Kidney (tissue), 14 donors: Measurements from ENCODE around the gene CACNG8. TPM values are rescaled to one million over a fixed set of nuclear protein-coding genes. Genes with fewer than 3 reads are reported as not detected.

Source experiments
- DNase-seq, 5 donors: peaks; one replicate each; pipeline ENCODE4 v3.0.0-alpha.2; 2013 to 2020
- FAIRE-seq: peaks from 2 replicates; lab custom pipeline; 2012; peaks lifted over from hg19 to GRCh38; lab: Jason Lieb, UNC
- H3K27ac ChIP-seq, 2 donors: one replicate each; pipeline ENCODE4 v1.7.0; 2013; ENCODE audit warnings: low read depth in 2 of 2, low read length in 2 of 2, inconsistent platforms in 1 of 2
- H3K27me3 ChIP-seq: one replicate; pipeline ENCODE4 v1.7.1; 2013; ENCODE audit warnings: low read length, inconsistent platforms; ENCODE audit not compliant: control insufficient read depth, insufficient read depth
- H3K36me3 ChIP-seq, 3 donors: one replicate each; pipeline versions ENCODE4 v1.7.0 to v1.7.1; 2013; ENCODE audit warnings: low read length in 3 of 3, control low read depth in 1 of 3, inconsistent platforms in 1 of 3; ENCODE audit not compliant: insufficient read depth in 3 of 3, control insufficient read depth in 2 of 3
- H3K4me1 ChIP-seq, 3 donors: one replicate each; pipeline versions ENCODE4 v1.7.0 to v1.7.1; 2013; ENCODE audit warnings: low read length in 3 of 3, inconsistent platforms in 1 of 3, low read depth in 1 of 3; ENCODE audit not compliant: control insufficient read depth in 2 of 3, insufficient read depth in 2 of 3
- H3K4me3 ChIP-seq, 3 donors: one replicate each; pipeline versions ENCODE4 v1.7.0 to v1.8.1; 2013; ENCODE audit warnings: low read length in 3 of 3, control low read depth in 1 of 3, inconsistent platforms in 1 of 3
- H3K9ac ChIP-seq, 3 donors: one replicate each; pipeline versions ENCODE4 v1.7.0 to v1.7.1; 2013; ENCODE audit warnings: low read length in 3 of 3, control low read depth in 1 of 3, inconsistent platforms in 1 of 3
- H3K9me3 ChIP-seq, 3 donors: one replicate each; pipeline versions ENCODE4 v1.7.0 to v1.7.1; 2013; ENCODE audit warnings: low read length in 3 of 3, control low read depth in 1 of 3, inconsistent platforms in 1 of 3; ENCODE audit not compliant: control insufficient read depth in 2 of 3, insufficient read depth in 1 of 3
- CTCF ChIP-seq: IDR thresholded peaks from 3 replicates; pipeline ENCODE4 v1.5.1; 2012; ENCODE audit warnings: mild to moderate bottlenecking, moderate library complexity, borderline replicate concordance; ENCODE audit not compliant: insufficient read depth; ENCODE audit errors: extremely low read depth
- intact Hi-C: fragments of 100-400 bp; cut with DNase I; formaldehyde crosslinking; loops from one replicate; pipeline ENCODE4 v1.11.1; 2022
- polyA plus RNA-seq: library from polyadenylated mRNA; stranded (reverse); fragments of 350-450 nt; fragmentation: Illumina TruSeq; extraction: RNeasy Lipid Tissue Mini Kit (QIAGEN cat#74804); gene quantifications from one replicate; pipeline ENCODE4 v1.2.3, GENCODE V29; 2014; ENCODE audit warnings: low read depth, low replicate concordance; ENCODE audit not compliant: insufficient read depth
- total RNA-seq: library from RNA; stranded (reverse); fragmentation: NEBNext Ultra II Directional; extraction: Animal tissue kit (Norgen Biotek cat#: 25700); gene quantifications from one replicate; pipeline ENCODE4 v1.2.1, GENCODE V29; 2021
- donor health status: control.
- donor health status: control.
- donor health status: control.
- donor health status: control.
- donor health status: control.
- donor health status: DM: yes; HTN: yes; CAD: no.
- donor health status: Normal renal cell carcinoma (clear cell type).

CACNG8 gene
- total and polyA plus RNA-seq, 2 donors from 2014 or later, result 0.03 TPM; not detected in 1

GRCh38 chr19:53942001-53942786 is 20.5 kb upstream of the CACNG8 start:
- DNase-seq, result peak in 2 of 5 donors; percentile 13 to 14
- H3K27me3 ChIP-seq, result peaks cover 10% of the 10 kb centered on the region
- FAIRE-seq, result no peak

GRCh38 chr19:53944416-53944815 is 18.3 kb upstream of the CACNG8 start:
- DNase-seq (no peak), FAIRE-seq (no peak)
- Histone ChIP-seq H3K4me3 (no peak overlapping the region), H3K9me3 (no peaks in the 10 kb centered on the region), H3K9ac (no peak overlapping the region), H3K27me3 (peaks cover 10% of the 10 kb centered on the region), H3K4me1 (no peaks in the 10 kb centered on the region), H3K36me3 (no peaks in the 10 kb centered on the region), H3K27ac (no peak overlapping the region)
- intact Hi-C loops, result no loop called here
- no peak for TF ChIP-seq CTCF

More at GRCh38 chr19:53942001-53942786, 20.5 kb upstream of the CACNG8 start:
- H3K9me3 ChIP-seq, result no peaks in the 10 kb centered on the region
- no peaks in the 10 kb centered on the region for H3K36me3 ChIP-seq
- TF ChIP-seq CTCF, result no peak
- no peak overlapping the region for H3K4me3 ChIP-seq
- no peak overlapping the region for H3K27ac ChIP-seq
- intact Hi-C loops, result no loop called here
- no peak overlapping the region for H3K9ac ChIP-seq
- H3K4me1 ChIP-seq, result no peaks in the 10 kb centered on the region

- no peaks in the 10 kb centered on the region for H3K4me1 ChIP-seq
- DNase-seq (no peak), FAIRE-seq (no peak)
- intact Hi-C loops, result no loop called here
- H3K36me3 ChIP-seq, result no peaks in the 10 kb centered on the region
- H3K9me3 ChIP-seq, result no peaks in the 10 kb centered on the region
- H3K4me3 ChIP-seq, result no peak overlapping the region
- peaks cover 10% of the 10 kb centered on the region for H3K27me3 ChIP-seq
- no peak overlapping the region for H3K9ac ChIP-seq
- no peak for TF ChIP-seq CTCF
- H3K27ac ChIP-seq, result no peak overlapping the region
Measured at GRCh38 chr19:53944933-53945332, 17.8 kb upstream of the CACNG8 start.
